ENCODE results near the gene COL9A1. TPM values are rescaled to one million over a fixed set of nuclear protein-coding genes. Genes with fewer than 3 reads are reported as not detected.

The COL9A1 gene
- total RNA-seq, 1 donor from 2014 or later = not detected

DNA sequence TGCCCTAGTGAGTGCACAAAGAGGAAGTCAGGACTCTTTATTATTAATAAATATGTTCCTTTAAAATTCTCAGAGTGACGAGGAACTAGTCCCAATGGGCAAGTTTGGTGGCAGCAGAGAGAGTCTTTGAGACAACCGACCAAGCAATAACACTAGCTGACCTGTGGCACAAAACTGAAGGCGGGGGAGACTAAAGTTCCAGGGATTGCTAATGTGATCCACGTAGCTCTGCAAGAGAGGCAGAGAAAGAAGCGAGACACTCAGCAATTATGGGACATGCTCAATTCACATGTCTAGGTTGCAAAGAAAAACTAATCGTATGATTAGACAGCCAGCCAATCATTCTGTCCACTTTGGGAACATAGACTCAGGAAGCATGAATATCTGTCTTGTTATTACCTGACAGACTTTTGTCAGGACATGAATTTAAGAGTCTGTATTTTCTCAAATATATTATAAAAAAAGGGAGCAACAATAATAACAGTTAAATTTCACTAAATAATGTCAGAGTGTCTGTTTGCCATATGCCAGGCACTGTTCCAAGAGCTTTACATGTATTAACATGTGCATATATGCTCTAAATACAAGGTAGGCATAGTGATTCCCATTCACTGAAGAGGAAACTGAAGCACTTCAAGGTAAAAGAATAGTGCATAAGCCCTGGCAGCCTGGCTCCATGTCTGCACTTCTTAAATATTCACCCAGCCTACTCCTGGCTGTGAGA lies 81.0 kb downstream of the COL9A1 start:
- no peak overlapping the region for H3K27ac ChIP-seq
- no peaks in the 10 kb centered on the region for H3K36me3 ChIP-seq
- ATAC-seq (no peak), DNase-seq (no peak)
- H3K9me3 ChIP-seq = no peaks in the 10 kb centered on the region
- no peaks in the 10 kb centered on the region for H3K4me1 ChIP-seq
- no peaks in the 10 kb centered on the region for H3K27me3 ChIP-seq (ENCODE audit: low read depth)
- intact Hi-C loops (cut with DNase I) = no loop called here
- TF ChIP-seq, protein P1, sequence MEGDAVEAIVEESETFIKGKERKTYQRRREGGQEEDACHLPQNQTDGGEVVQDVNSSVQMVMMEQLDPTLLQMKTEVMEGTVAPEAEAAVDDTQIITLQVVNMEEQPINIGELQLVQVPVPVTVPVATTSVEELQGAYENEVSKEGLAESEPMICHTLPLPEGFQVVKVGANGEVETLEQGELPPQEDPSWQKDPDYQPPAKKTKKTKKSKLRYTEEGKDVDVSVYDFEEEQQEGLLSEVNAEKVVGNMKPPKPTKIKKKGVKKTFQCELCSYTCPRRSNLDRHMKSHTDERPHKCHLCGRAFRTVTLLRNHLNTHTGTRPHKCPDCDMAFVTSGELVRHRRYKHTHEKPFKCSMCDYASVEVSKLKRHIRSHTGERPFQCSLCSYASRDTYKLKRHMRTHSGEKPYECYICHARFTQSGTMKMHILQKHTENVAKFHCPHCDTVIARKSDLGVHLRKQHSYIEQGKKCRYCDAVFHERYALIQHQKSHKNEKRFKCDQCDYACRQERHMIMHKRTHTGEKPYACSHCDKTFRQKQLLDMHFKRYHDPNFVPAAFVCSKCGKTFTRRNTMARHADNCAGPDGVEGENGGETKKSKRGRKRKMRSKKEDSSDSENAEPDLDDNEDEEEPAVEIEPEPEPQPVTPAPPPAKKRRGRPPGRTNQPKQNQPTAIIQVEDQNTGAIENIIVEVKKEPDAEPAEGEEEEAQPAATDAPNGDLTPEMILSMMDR (IDR thresholded peaks at IDR 0.05) = no peak
- H3K4me3 ChIP-seq = no peak overlapping the region

DNA sequence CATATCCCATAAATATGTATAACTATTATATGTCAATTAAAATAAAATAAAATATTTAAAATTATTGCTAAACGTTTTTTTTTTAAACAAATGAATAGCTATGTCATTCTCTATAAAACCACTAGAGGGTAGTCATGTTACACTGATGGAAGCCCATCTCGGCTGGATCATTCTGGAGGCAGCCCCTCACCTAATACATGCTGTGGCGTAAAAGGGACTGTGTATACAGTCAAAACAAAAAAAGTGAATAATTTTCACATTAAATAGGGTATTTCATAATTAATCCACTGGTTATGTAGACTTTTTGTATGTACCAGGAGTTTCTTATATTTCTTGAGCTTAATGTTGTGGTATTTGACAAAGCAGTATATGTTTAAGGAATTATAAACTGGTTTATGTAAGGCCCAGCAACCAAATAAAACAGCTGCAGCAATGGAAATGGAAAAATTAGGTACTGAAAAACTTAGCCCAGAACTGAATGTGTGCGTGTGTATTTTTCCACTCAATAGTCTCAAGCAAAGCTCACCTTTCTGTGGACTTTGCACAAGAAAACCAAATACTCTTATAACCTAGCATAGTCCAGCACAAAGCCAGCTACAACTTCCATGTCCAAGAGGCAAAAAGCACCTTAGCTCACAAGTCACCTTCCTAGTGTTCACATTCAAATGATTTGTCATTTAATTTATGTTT lies 81.7 kb downstream of the COL9A1 start:
- no peaks in the 10 kb centered on the region for H3K36me3 ChIP-seq
- DNase-seq = no peak
- peak in 1 of 2 donors; percentile 70 for ATAC-seq
- no peaks in the 10 kb centered on the region for H3K4me1 ChIP-seq
- no peaks in the 10 kb centered on the region for H3K27me3 ChIP-seq (ENCODE audit: low read depth)
- no peak overlapping the region for H3K27ac ChIP-seq
- intact Hi-C loops (cut with DNase I) = no loop called here
- no peak overlapping the region for H3K4me3 ChIP-seq
- TF ChIP-seq, protein P1 (IDR thresholded peaks at IDR 0.05) = peak; percentile 72
- no peaks in the 10 kb centered on the region for H3K9me3 ChIP-seq

DNA sequence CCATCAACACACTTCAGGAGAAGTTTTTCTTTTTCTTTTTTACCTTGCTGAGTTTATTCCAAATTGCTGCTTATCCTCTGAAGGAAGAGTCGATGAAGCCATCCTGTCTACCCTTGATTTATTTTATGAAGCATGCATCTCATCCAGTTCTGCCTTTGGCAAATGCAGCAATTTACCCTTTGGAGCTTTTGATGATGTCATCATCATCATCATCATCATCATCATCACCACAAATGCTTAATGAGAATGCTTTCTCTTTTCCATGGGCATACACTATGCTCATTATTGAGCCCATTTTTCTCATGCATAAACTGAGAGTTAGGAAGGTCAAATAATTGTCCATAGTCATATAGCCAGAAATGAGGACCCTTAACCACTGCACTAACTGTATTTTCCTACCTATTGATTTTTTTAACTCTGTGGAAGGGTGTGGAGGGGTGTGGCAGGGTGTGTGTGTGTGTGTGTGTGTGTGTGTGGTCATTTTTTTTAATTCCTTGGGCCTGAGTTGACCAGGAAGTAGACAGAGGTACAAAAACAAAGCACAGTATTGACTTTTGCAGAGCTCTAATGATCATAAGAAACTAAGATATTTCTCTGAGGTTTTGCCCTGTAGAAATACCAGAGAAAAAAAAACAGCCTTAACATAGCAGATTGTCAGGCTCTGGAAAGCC lies 82.8 kb downstream of the COL9A1 start:
- intact Hi-C loops (cut with DNase I) = no loop called here
- ATAC-seq = no peak
- Histone ChIP-seq H3K9me3 (no peaks in the 10 kb centered on the region), H3K36me3 (no peaks in the 10 kb centered on the region), H3K27ac (no peak overlapping the region), H3K4me1 (no peaks in the 10 kb centered on the region), H3K27me3 (ENCODE audit: low read depth) (no peaks in the 10 kb centered on the region), H3K4me3 (no peak overlapping the region)
- no peak for DNase-seq
- TF ChIP-seq, protein P1 (IDR thresholded peaks at IDR 0.05) = no peak

DNA sequence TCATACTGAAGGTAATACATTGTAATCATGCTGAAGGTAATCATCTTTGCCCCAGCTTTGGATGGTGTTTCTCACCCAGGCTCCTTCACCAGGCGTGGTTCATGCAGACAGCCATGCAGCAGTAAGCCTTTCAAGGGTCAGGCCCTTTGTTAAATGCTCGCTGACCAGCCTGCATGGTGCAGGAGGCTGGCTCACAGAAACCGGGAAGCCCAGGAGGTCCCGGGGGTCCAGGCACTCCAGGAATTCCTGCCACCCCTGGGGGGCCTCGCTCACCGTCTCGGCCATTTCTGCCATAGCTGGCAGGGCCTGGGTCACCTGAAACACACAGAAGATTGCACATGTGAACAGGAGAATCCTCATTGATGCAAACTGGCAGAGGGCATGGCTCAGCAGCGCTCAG lies 86.1 kb downstream of the COL9A1 start:
- intact Hi-C loops (cut with DNase I) = no loop called here
- ATAC-seq (no peak), DNase-seq (no peak)
- TF ChIP-seq, protein P1 (IDR thresholded peaks at IDR 0.05) = no peak
- Histone ChIP-seq H3K9me3 (no peaks in the 10 kb centered on the region), H3K4me1 (no peaks in the 10 kb centered on the region), H3K27ac (no peak overlapping the region), H3K36me3 (no peaks in the 10 kb centered on the region), H3K4me3 (no peak overlapping the region), H3K27me3 (ENCODE audit: low read depth) (no peaks in the 10 kb centered on the region)

DNA sequence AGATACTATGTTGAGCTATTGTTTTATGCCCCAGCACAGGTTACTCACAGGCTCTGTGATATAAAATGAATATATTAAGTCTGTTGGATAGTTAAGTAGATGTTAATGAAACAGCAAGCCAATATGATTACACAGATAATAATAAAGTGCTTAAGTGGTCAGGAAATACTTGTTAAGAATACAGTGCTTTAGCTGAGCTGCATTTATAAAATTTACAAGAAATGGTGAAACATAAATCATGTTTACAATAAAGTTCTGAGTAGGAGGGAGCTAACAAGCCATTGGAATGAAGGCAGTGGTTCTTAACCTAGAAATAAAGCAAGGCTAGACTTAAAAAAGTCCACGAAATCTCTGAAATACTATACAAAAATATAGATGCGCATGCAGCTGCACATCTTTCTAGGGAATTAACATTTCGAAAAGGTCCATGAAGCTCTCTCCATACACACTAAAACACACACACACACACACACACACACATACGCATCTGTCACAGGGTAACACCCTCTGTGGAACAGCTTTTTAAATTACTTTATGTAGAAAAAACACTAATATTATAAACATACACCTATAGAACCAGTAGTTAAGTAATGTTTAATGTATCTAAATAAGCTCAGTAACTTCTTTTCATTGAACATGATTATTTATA lies 87.3 kb downstream of the COL9A1 start:
- no peaks in the 10 kb centered on the region for H3K9me3 ChIP-seq
- H3K27ac ChIP-seq = no peak overlapping the region
- H3K4me1 ChIP-seq = no peaks in the 10 kb centered on the region
- DNase-seq (no peak), ATAC-seq (no peak)
- H3K4me3 ChIP-seq = no peak overlapping the region
- H3K27me3 ChIP-seq (ENCODE audit: low read depth) = no peaks in the 10 kb centered on the region
- TF ChIP-seq, protein P1 (IDR thresholded peaks at IDR 0.05) = no peak
- no peaks in the 10 kb centered on the region for H3K36me3 ChIP-seq
- intact Hi-C loops (cut with DNase I) = no loop called here

Measured in lower lobe of right lung (tissue), 2 donors.